Esophagus squamous epithelium (tissue), 5 donors: Measurements from ENCODE around the gene RPA3. TPM values are rescaled to one million over a fixed set of nuclear protein-coding genes. Genes with fewer than 3 reads are reported as not detected.
A peak's percentile ranks its signal among the peaks of the same experiment; 100 is the strongest.

ENCODE experiments used
- DNase-seq: peaks from one replicate; lab custom pipeline; 2025; lab: John Stamatoyannopoulos, UW
- H3K27ac ChIP-seq, 4 donors: fragments of 200-600 bp; sonication (generic); one replicate each; pipeline ENCODE4 v1.5.1; 2016 to 2019; ENCODE audit warnings: mild to moderate bottlenecking in 1 of 4
- H3K27me3 ChIP-seq, 4 donors: fragments of 200-600 bp; sonication (generic); 1 replicate in 3 of 4; 2 replicates in 1 of 4; pipeline versions ENCODE4 v1.5.1 to v1.6.0; 2017 to 2021; ENCODE audit warnings: antibody characterized with exemption in 1 of 4
- H3K36me3 ChIP-seq, 3 donors: fragments of 200-600 bp; sonication (generic); one replicate each; pipeline ENCODE4 v1.5.1; 2016 to 2019
- H3K4me1 ChIP-seq, 3 donors: fragments of 200-600 bp; sonication (generic); one replicate each; pipeline ENCODE4 v1.5.1; 2017 to 2019
- H3K4me3 ChIP-seq, 4 donors: fragments of 200-600 bp; sonication (generic); 1 replicate in 3 of 4; 2 replicates in 1 of 4; pipeline ENCODE4 v1.5.1; 2016 to 2019; ENCODE audit warnings: mild to moderate bottlenecking in 2 of 4, moderate library complexity in 1 of 4
- H3K9me3 ChIP-seq, 3 donors: fragments of 200-600 bp; sonication (generic); one replicate each; pipeline ENCODE4 v1.5.1; 2016 to 2019
- POLR2A ChIP-seq, 4 donors: fragments of 450-650 bp; IDR thresholded peaks; one replicate each; pipeline ENCODE4 v1.6.1; 2017; ENCODE audit warnings: antibody characterized with exemption in 4 of 4, mild to moderate bottlenecking in 4 of 4, moderate library complexity in 3 of 4
- WGBS, 2 donors: methylation state at CpG; one replicate each; pipeline ENCODE4 v1.1.5; 2018; 5-methylcytosine and 5-hydroxymethylcytosine counted together
- intact Hi-C: fragments of 100-400 bp; cut with DNase I; formaldehyde crosslinking; loops from one replicate; pipeline ENCODE4 v1.15.0; 2022
- total RNA-seq, 4 donors: library from RNA; depleted of rRNA; stranded (reverse); fragments of >200 nt; gene quantifications; one replicate each; pipeline ENCODE4 v1.1.0, GENCODE V29; 2016
- TF ChIP-seq, protein P1 (sequence below), 6 experiments: fragments of 450-650 bp in 4 of 6; fragments of 200-600 bp in 2 of 6; sonication (generic) in 2 of 6; IDR thresholded peaks; one replicate each; pipeline ENCODE4 v1.5.1; 2016 to 2019; ENCODE audit warnings: antibody characterized with exemption in 6 of 6, mild to moderate bottlenecking in 4 of 6, moderate library complexity in 4 of 6
- donor health status: DM: yes; HTN: yes; CAD: no.

The RPA3 gene
- total RNA-seq, 4 donors from 2014 or later, result 13.0 to 29.3 (median 21.7) TPM

DNA sequence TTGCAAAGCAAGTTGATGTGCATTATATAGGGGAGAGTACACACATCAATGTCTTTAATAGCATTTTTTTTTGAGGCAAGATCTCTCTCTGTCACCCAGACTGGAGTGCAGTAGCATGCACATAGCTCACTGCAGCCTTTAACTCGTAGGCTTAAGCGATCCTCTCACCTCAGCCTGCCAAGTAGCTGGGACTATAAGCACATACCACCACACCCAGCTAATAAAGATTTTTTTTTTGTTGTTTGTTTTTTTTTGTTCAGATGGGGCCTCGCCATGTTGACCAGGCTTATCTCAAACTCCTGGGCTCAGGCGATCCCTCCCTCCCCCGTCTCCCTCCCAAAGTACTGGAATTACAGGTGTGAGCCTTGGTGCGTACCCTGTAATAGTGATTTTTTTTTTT is 76.3 kb downstream of the RPA3 start:
- WGBS, 2 donors, result 52 to 58% methylated on average over 6 of the region's 6 CpGs
- intact Hi-C loops, result no loop called here
- Histone ChIP-seq H3K4me3 (peak overlapping the region in 3 of 4 donors; percentile 81 to 94 (median 88)), H3K27ac (peak overlapping the region in 1 of 4 donors; percentile 33), H3K9me3 (no peaks in the 10 kb centered on the region), H3K4me1 (peaks cover 7 to 26% (median 14%) of the 10 kb centered on the region in 3 donors), H3K27me3 (no peaks in the 10 kb centered on the region), H3K36me3 (peaks cover 0 to 3% (median 0%) of the 10 kb centered on the region in 3 donors)
- no peak for DNase-seq
- TF ChIP-seq, protein P1, sequence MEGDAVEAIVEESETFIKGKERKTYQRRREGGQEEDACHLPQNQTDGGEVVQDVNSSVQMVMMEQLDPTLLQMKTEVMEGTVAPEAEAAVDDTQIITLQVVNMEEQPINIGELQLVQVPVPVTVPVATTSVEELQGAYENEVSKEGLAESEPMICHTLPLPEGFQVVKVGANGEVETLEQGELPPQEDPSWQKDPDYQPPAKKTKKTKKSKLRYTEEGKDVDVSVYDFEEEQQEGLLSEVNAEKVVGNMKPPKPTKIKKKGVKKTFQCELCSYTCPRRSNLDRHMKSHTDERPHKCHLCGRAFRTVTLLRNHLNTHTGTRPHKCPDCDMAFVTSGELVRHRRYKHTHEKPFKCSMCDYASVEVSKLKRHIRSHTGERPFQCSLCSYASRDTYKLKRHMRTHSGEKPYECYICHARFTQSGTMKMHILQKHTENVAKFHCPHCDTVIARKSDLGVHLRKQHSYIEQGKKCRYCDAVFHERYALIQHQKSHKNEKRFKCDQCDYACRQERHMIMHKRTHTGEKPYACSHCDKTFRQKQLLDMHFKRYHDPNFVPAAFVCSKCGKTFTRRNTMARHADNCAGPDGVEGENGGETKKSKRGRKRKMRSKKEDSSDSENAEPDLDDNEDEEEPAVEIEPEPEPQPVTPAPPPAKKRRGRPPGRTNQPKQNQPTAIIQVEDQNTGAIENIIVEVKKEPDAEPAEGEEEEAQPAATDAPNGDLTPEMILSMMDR (IDR thresholded peaks at IDR 0.05), result no peak

- intact Hi-C loops, result no loop called here
- peak overlapping the region; percentile 93 to 98 (median 94) for H3K27ac ChIP-seq
- peak overlapping the region; percentile 55 to 94 (median 84) for H3K4me3 ChIP-seq
- DNase-seq, result no peak
- H3K9me3 ChIP-seq, result no peaks in the 10 kb centered on the region
- TF ChIP-seq POLR2A (IDR thresholded peaks at IDR 0.05), result no peak
- TF ChIP-seq, protein P1 (IDR thresholded peaks at IDR 0.05), result no peak
- no peaks in the 10 kb centered on the region for H3K27me3 ChIP-seq
- WGBS, 2 donors, result 4 to 5% methylated on average over 11 to 21 of the region's 22 CpGs
- H3K4me1 ChIP-seq, result peaks cover 7 to 26% (median 14%) of the 10 kb centered on the region in 3 donors
- peaks cover 0 to 12% (median 0%) of the 10 kb centered on the region in 3 donors for H3K36me3 ChIP-seq
Measured at GRCh38 chr7:7641129-7641663, 77.2 kb downstream of the RPA3 start.

GRCh38 chr7:7640221-7641128 is 77.9 kb downstream of the RPA3 start, which contains the start of gene UMAD1:
Gene UMAD1 (plus strand): TSS chr7:7640752. CDS start chr7:7673372, 32,620 bp downstream.
- TF ChIP-seq, protein P1 (IDR thresholded peaks at IDR 0.05), result no peak
- TF ChIP-seq POLR2A (IDR thresholded peaks at IDR 0.05), result peak in 3 of 4 donors; percentile 45 to 83 (median 65)
- intact Hi-C loops, result no loop called here
- peaks cover 7 to 26% (median 14%) of the 10 kb centered on the region in 3 donors for H3K4me1 ChIP-seq
- H3K27me3 ChIP-seq, result no peaks in the 10 kb centered on the region
- DNase-seq, result peak; percentile 91
- 0 to 1% methylated on average over 37 to 40 of the region's 68 CpGs for WGBS, 2 donors
- H3K9me3 ChIP-seq, result no peaks in the 10 kb centered on the region
- H3K27ac ChIP-seq, result peak within 1 kb of the TSS; percentile 93 to 98 (median 94)
- peak within 1 kb of the TSS; percentile 55 to 94 (median 84) for H3K4me3 ChIP-seq
- peaks cover 0 to 19% (median 0%) of the 10 kb centered on the region in 3 donors for H3K36me3 ChIP-seq

DNA sequence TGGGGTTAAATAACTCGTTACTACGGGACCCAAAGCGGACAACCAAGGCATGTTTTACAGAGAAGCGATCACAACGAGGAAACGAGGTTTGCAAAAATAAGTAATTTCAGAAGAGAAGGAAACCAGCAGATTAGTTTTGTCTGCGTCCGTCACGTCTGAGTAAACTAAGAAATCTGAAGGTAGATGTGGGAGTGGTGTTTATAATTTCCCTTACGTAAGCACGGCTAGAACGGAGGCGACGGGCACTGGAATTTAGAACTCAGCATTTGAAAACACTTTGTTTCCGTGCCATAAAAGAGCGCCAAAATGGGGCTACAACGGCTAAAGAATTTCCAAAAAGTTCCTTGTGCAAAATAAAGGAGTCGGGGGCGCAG is 78.6 kb downstream of the RPA3 start:
- H3K27me3 ChIP-seq, result no peaks in the 10 kb centered on the region
- no peak for TF ChIP-seq POLR2A (IDR thresholded peaks at IDR 0.05)
- TF ChIP-seq, protein P1 (IDR thresholded peaks at IDR 0.05), result no peak
- H3K9me3 ChIP-seq, result no peaks in the 10 kb centered on the region
- H3K4me3 ChIP-seq, result peak overlapping the region; percentile 55 to 94 (median 84)
- peak overlapping the region; percentile 93 to 98 (median 94) for H3K27ac ChIP-seq
- H3K36me3 ChIP-seq, result peaks cover 0 to 25% (median 0%) of the 10 kb centered on the region in 3 donors
- DNase-seq, result no peak
- WGBS, 2 donors, result 1% methylated on average over 19 of the region's 19 CpGs
- intact Hi-C loops, result loop anchor here (10.0 kb wide), 1 partner anchor 65 kb away; no protein-coding TSS in a partner anchor
- H3K4me1 ChIP-seq, result peaks cover 7 to 26% (median 14%) of the 10 kb centered on the region in 3 donors
